ENCODE data around the gene CEP112. TPM values are rescaled to one million over a fixed set of nuclear protein-coding genes. Genes with fewer than 3 reads are reported as not detected.

CEP112 gene
- polyA plus RNA-seq, 1 donor: 4.4 TPM

- H3K4me3 ChIP-seq (ENCODE audit: low read length): no peak overlapping the region
- no CpG with 5 or more reads among the region's 4 CpGs for WGBS (ENCODE audit: insufficient coverage, low lambda C conversion rate)
These were observed 35.5 kb upstream of the CEP112 start for GRCh38 chr17:66227212-66228045.

GRCh38 chr17:66222798-66223350, 30.9 kb upstream of the CEP112 start:
- no peaks in the 10 kb centered on the region for H3K36me3 ChIP-seq (ENCODE audit: control insufficient read depth, insufficient read depth, low read length)
- no peak overlapping the region for H3K27ac ChIP-seq (ENCODE audit: low read length)
- no peaks in the 10 kb centered on the region for H3K4me1 ChIP-seq (ENCODE audit: control insufficient read depth, insufficient read depth, low read length)
- H3K4me3 ChIP-seq (ENCODE audit: low read length): no peak overlapping the region
- no CpG with 5 or more reads among the region's 5 CpGs for WGBS (ENCODE audit: insufficient coverage, low lambda C conversion rate)
- H3K9me3 ChIP-seq (ENCODE audit: control insufficient read depth, low read depth, low read length): no peaks in the 10 kb centered on the region
- DNase-seq: no peak
- no peaks in the 10 kb centered on the region for H3K27me3 ChIP-seq (ENCODE audit: control insufficient read depth, insufficient read depth, low read length)

More at GRCh38 chr17:66227212-66228045, 35.5 kb upstream of the CEP112 start:
- H3K9me3 ChIP-seq (ENCODE audit: control insufficient read depth, low read depth, low read length): no peaks in the 10 kb centered on the region
- DNase-seq: no peak
- H3K4me1 ChIP-seq (ENCODE audit: control insufficient read depth, insufficient read depth, low read length): peaks cover 14% of the 10 kb centered on the region
- no peak overlapping the region for H3K27ac ChIP-seq (ENCODE audit: low read length)
- no peaks in the 10 kb centered on the region for H3K36me3 ChIP-seq (ENCODE audit: control insufficient read depth, insufficient read depth, low read length)
- H3K27me3 ChIP-seq (ENCODE audit: control insufficient read depth, insufficient read depth, low read length): no peaks in the 10 kb centered on the region

- Histone ChIP-seq H3K4me1 (ENCODE audit: control insufficient read depth, insufficient read depth, low read length) (no peaks in the 10 kb centered on the region), H3K4me3 (ENCODE audit: low read length) (no peak overlapping the region), H3K27me3 (ENCODE audit: control insufficient read depth, insufficient read depth, low read length) (no peaks in the 10 kb centered on the region), H3K36me3 (ENCODE audit: control insufficient read depth, insufficient read depth, low read length) (no peaks in the 10 kb centered on the region), H3K9me3 (ENCODE audit: control insufficient read depth, low read depth, low read length) (no peaks in the 10 kb centered on the region), H3K27ac (ENCODE audit: low read length) (no peak overlapping the region)
- 84% methylated on average over 6 of the region's 11 CpGs for WGBS (ENCODE audit: insufficient coverage, low lambda C conversion rate)
- DNase-seq: no peak
These were observed 30.0 kb upstream of the CEP112 start for GRCh38 chr17:66221755-66222530.

DNA sequence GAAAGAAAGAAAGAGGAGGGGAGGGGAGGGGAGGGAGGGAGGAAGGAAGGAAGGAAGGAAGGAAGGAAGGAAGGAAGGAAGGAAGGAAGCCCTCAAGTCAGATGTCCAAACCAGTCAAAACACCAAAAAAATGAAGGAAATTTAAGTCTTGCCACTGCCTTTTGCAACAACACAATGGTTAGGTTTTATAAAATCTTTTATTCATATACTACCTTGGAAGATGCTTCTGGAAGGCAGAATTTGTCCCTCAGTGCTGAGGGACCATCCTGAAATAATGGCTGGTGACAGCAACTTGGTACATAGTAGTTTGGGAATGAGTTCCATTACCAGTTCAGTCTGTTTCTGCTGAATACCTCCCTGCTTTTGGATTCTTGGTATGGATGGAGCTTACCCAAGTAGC, 29.4 kb upstream of the CEP112 start:
- no peaks in the 10 kb centered on the region for H3K9me3 ChIP-seq (ENCODE audit: control insufficient read depth, low read depth, low read length)
- DNase-seq: no peak
- H3K27me3 ChIP-seq (ENCODE audit: control insufficient read depth, insufficient read depth, low read length): no peaks in the 10 kb centered on the region
- no peak overlapping the region for H3K27ac ChIP-seq (ENCODE audit: low read length)
- no peaks in the 10 kb centered on the region for H3K36me3 ChIP-seq (ENCODE audit: control insufficient read depth, insufficient read depth, low read length)
- H3K4me3 ChIP-seq (ENCODE audit: low read length): no peak overlapping the region
- no peaks in the 10 kb centered on the region for H3K4me1 ChIP-seq (ENCODE audit: control insufficient read depth, insufficient read depth, low read length)

GRCh38 chr17:66220079-66220835, 28.3 kb upstream of the CEP112 start:
- Histone ChIP-seq H3K4me1 (ENCODE audit: control insufficient read depth, insufficient read depth, low read length) (no peaks in the 10 kb centered on the region), H3K9me3 (ENCODE audit: control insufficient read depth, low read depth, low read length) (no peaks in the 10 kb centered on the region), H3K36me3 (ENCODE audit: control insufficient read depth, insufficient read depth, low read length) (no peaks in the 10 kb centered on the region), H3K27me3 (ENCODE audit: control insufficient read depth, insufficient read depth, low read length) (no peaks in the 10 kb centered on the region), H3K4me3 (ENCODE audit: low read length) (no peak overlapping the region), H3K27ac (ENCODE audit: low read length) (no peak overlapping the region)
- no peak for DNase-seq
- WGBS (ENCODE audit: insufficient coverage, low lambda C conversion rate): 97% methylated on average over 4 of the region's 8 CpGs

DNA sequence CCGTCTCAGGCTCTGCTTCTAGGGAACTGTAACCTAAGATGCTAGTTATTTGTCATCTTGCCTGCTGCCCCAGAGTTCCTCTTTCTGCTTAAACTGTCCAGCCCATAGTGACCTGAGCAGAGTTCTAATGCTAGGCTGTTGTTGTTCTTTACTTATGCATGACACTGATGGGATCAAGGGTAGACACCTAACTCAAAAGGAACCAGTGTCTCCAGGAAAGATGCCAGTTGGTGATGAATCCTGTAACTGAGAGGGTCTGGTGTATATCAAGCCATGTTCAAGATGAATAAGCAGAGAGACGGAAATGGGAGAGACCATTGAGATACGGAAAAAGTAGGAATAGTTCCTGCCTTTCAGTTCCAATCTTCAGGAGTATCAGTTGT, 23.6 kb upstream of the CEP112 start:
- Histone ChIP-seq H3K4me3 (ENCODE audit: low read length) (no peak overlapping the region), H3K36me3 (ENCODE audit: control insufficient read depth, insufficient read depth, low read length) (no peaks in the 10 kb centered on the region), H3K27ac (ENCODE audit: low read length) (no peak overlapping the region), H3K27me3 (ENCODE audit: control insufficient read depth, insufficient read depth, low read length) (no peaks in the 10 kb centered on the region), H3K9me3 (ENCODE audit: control insufficient read depth, low read depth, low read length) (no peaks in the 10 kb centered on the region), H3K4me1 (ENCODE audit: control insufficient read depth, insufficient read depth, low read length) (no peaks in the 10 kb centered on the region)
- DNase-seq: no peak
- no CpG with 5 or more reads among the region's 3 CpGs for WGBS (ENCODE audit: insufficient coverage, low lambda C conversion rate)

DNA sequence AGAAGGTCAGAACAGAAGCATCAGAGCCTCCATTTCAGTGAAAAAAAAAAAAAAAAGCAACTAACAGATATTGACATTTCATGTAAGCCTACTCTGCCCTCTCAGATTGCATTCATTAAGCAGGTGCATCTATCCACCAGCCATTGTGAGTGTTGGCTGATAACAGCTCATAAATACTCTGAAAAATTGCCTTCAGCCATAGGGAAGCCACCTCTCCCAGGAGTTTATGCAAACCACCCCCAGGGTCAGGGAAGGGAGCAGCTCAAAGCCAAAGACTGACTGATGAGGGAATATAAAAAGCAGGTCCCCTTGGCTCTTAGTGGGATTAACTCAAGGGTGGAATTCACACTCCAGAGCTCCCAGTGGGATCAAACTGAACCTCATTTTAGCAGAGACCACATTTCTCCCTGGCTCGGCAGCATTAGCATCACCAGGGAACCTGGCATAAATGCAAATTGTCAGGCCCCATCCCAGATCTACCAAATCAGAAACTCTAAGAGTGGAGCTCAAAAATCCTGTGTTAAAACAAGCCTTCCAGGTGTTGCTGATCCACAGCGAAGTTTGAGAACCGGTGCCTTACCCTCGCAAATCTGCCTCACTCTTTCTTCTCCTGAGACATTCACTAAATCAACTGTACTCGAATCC, 23.1 kb upstream of the CEP112 start:
- Histone ChIP-seq H3K4me1 (ENCODE audit: control insufficient read depth, insufficient read depth, low read length) (no peaks in the 10 kb centered on the region), H3K27me3 (ENCODE audit: control insufficient read depth, insufficient read depth, low read length) (no peaks in the 10 kb centered on the region), H3K36me3 (ENCODE audit: control insufficient read depth, insufficient read depth, low read length) (no peaks in the 10 kb centered on the region), H3K27ac (ENCODE audit: low read length) (no peak overlapping the region), H3K9me3 (ENCODE audit: control insufficient read depth, low read depth, low read length) (no peaks in the 10 kb centered on the region), H3K4me3 (ENCODE audit: low read length) (no peak overlapping the region)
- DNase-seq: peak in 1 of 2 donors; percentile 32
- WGBS (ENCODE audit: insufficient coverage, low lambda C conversion rate): no CpG with 5 or more reads among the region's 5 CpGs

DNA sequence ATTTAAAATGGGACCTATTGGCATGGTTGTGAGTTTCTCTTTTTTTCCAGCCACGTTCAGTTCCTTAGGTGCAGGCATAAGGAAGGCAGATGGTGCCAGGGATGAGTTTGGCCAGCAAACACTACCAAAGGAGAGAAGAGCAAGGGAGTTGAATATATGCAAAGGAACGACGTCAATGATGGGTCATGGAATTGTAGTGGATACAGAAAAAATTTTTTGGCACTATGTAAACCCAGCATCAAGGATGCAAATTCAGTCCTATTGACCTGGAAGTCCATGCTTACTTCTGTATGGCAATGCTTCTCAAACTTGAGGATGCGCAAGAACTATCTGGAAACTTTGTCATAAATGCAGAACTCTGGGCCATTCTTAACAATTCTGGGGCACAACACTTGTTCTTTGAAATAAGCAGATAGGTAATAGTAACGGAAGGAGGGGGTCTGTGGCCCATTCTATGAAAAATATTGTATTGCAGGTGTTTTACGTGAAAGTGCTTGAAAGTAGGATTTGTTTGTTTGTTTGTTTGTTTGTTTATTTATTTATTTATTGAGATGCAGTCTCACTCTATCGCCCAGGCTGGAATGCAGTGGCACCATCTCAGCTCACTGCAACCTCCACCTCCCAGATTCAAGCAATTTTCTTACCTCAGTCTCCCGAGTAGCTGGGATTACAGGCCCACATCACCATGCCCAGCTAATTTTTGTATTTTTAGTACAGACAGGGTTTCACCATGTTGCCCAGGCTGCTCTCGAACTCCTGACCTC, 19.3 kb upstream of the CEP112 start:
- Histone ChIP-seq H3K27ac (ENCODE audit: low read length) (no peak overlapping the region), H3K9me3 (ENCODE audit: control insufficient read depth, low read depth, low read length) (no peaks in the 10 kb centered on the region), H3K36me3 (ENCODE audit: control insufficient read depth, insufficient read depth, low read length) (no peaks in the 10 kb centered on the region), H3K4me3 (ENCODE audit: low read length) (no peak overlapping the region), H3K27me3 (ENCODE audit: control insufficient read depth, insufficient read depth, low read length) (no peaks in the 10 kb centered on the region), H3K4me1 (ENCODE audit: control insufficient read depth, insufficient read depth, low read length) (no peaks in the 10 kb centered on the region)
- no CpG with 5 or more reads among the region's 9 CpGs for WGBS (ENCODE audit: insufficient coverage, low lambda C conversion rate)
- DNase-seq: no peak

DNA sequence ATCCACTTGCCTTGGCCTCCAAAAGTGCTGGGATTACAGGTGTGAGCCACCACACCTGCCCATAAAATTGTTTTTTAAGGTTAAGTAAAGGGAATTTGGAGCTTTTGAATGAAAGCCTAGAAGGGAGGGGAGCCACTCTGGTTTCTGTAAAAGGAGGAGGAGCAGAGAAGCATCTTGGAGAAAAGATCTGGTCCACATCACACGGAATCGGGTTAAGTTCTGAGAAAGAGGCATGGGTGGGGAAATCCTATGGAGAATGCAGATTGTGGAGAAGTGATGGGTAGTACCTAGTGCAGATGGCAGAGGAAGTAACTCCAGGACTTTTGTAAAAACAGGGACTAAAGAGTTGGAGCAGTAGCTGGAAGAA, 18.3 kb upstream of the CEP112 start:
- Histone ChIP-seq H3K4me3 (ENCODE audit: low read length) (no peak overlapping the region), H3K4me1 (ENCODE audit: control insufficient read depth, insufficient read depth, low read length) (no peaks in the 10 kb centered on the region), H3K27me3 (ENCODE audit: control insufficient read depth, insufficient read depth, low read length) (no peaks in the 10 kb centered on the region), H3K36me3 (ENCODE audit: control insufficient read depth, insufficient read depth, low read length) (no peaks in the 10 kb centered on the region), H3K27ac (ENCODE audit: low read length) (no peak overlapping the region), H3K9me3 (ENCODE audit: control insufficient read depth, low read depth, low read length) (no peaks in the 10 kb centered on the region)
- no CpG with 5 or more reads among the region's 2 CpGs for WGBS (ENCODE audit: insufficient coverage, low lambda C conversion rate)
- DNase-seq: no peak
